GM12878 (cell line): ENCODE data around the gene RNF175.

Experiments
- ASH2L ChIP-seq: fragments of 300-600, 200-600 bp; sonication (generic); IDR thresholded peaks from 2 replicates; pipeline ENCODE4 v1.6.1; 2017; ENCODE audit warnings: low read depth, mild to moderate bottlenecking, borderline replicate concordance
- BMI1 ChIP-seq: fragments of 450-650 bp; IDR thresholded peaks from 2 replicates; pipeline ENCODE4 v1.6.1; 2016; ENCODE audit warnings: mild to moderate bottlenecking, moderate library complexity, borderline replicate concordance
- CREB1 ChIP-seq: IDR thresholded peaks from 2 replicates; pipeline ENCODE4 v1.6.1; 2012; ENCODE audit warnings: low read depth, mild to moderate bottlenecking, inconsistent platforms
- ETV6 ChIP-seq, 2 experiments: fragments of 450-650 bp in 1 of 2; IDR thresholded peaks in 1 of 2; conservative IDR thresholded peaks in 1 of 2; 2 replicates each; pipeline ENCODE4 v1.6.1; 2014; ENCODE audit warnings: antibody characterized with exemption in 1 of 2, borderline replicate concordance in 1 of 2, low read depth in 1 of 2, mild to moderate bottlenecking in 1 of 2, moderate library complexity in 1 of 2
- HCFC1 ChIP-seq: fragments of 150-350 bp; IDR thresholded peaks from 2 replicates; pipeline ENCODE4 v1.6.1; 2014; ENCODE audit warnings: low read length
- HDAC2 ChIP-seq: fragments of 200-600 bp; sonication (generic); IDR thresholded peaks from 2 replicates; pipeline ENCODE4 v1.6.1; 2017
- NBN ChIP-seq: fragments of 450-650 bp; IDR thresholded peaks from 2 replicates; pipeline ENCODE4 v1.6.1; 2016
- NR2C1 ChIP-seq: fragments of 450-650 bp; IDR thresholded peaks from 2 replicates; pipeline ENCODE4 v1.6.1; 2017; ENCODE audit warnings: antibody characterized with exemption, mild to moderate bottlenecking, moderate library complexity
- RBBP5 ChIP-seq: fragments of 200-600 bp; sonication (generic); conservative IDR thresholded peaks from 2 replicates; pipeline ENCODE4 v1.6.1; 2016
- REST ChIP-seq: IDR thresholded peaks from 2 replicates; pipeline ENCODE4 v1.6.1; 2012; ENCODE audit warnings: mild to moderate bottlenecking, low read depth, low read length
- RFX5 ChIP-seq: IDR thresholded peaks from 2 replicates; pipeline ENCODE4 v1.6.1; 2011; ENCODE audit warnings: low read depth, low read length, improper control_type of control experiment
- SIN3A ChIP-seq: IDR thresholded peaks from 2 replicates; pipeline ENCODE4 v1.6.1; 2012; ENCODE audit warnings: low read depth, low read length, improper control_type of control experiment
- USF2 ChIP-seq: IDR thresholded peaks from 2 replicates; pipeline ENCODE4 v1.6.1; 2011; ENCODE audit warnings: low read depth, low read length, improper control_type of control experiment, borderline replicate concordance
- TF ChIP-seq, protein P1 (sequence below), 3 experiments: IDR thresholded peaks in 2 of 3; conservative IDR thresholded peaks in 1 of 3; 2 replicates each; pipeline ENCODE4 v1.5.1; 2011; ENCODE audit warnings: low read depth in 3 of 3, low read length in 3 of 3, mild to moderate bottlenecking in 3 of 3, control low read depth in 2 of 3, moderate library complexity in 2 of 3, inconsistent platforms in 1 of 3, mixed read lengths in 1 of 3; ENCODE audit not compliant: control insufficient read depth in 2 of 3, insufficient read depth in 1 of 3; ENCODE audit errors: extremely low read depth in 1 of 3

DNA sequence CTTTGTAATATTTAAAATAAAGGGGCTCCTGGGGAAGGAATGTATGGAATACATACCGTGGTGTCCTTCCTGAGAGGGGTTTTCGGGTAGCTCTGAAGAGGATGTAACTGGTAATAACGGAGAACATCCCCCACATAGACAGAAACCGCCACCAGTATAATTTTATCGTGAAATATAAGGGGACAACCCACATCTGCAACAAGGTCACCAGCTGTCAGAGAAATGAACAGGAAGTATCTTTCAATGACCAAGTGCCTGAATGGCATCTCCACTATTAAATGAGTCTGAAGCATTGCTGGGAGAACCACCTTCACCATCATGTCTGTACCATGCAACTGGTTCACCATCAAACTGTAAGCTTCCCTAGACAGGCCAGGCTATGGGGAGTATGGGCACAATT lies 31.7 kb downstream of the RNF175 start:
- TF ChIP-seq ASH2L (no peak), RFX5 (no peak), NR2C1 (no peak), HDAC2 (no peak), HCFC1 (no peak), NBN (no peak), SIN3A (no peak), CREB1 (no peak), ETV6 (conservative IDR thresholded peaks at IDR 0.05 in 1 of 2, IDR thresholded peaks at IDR 0.05 in 1 of 2; ENCODE audit: borderline replicate concordance in 1 of 2, low read depth in 1 of 2) (no peak), RBBP5 (no peak), USF2 (no peak), REST (no peak), BMI1 (no peak)
- TF ChIP-seq, protein P1, sequence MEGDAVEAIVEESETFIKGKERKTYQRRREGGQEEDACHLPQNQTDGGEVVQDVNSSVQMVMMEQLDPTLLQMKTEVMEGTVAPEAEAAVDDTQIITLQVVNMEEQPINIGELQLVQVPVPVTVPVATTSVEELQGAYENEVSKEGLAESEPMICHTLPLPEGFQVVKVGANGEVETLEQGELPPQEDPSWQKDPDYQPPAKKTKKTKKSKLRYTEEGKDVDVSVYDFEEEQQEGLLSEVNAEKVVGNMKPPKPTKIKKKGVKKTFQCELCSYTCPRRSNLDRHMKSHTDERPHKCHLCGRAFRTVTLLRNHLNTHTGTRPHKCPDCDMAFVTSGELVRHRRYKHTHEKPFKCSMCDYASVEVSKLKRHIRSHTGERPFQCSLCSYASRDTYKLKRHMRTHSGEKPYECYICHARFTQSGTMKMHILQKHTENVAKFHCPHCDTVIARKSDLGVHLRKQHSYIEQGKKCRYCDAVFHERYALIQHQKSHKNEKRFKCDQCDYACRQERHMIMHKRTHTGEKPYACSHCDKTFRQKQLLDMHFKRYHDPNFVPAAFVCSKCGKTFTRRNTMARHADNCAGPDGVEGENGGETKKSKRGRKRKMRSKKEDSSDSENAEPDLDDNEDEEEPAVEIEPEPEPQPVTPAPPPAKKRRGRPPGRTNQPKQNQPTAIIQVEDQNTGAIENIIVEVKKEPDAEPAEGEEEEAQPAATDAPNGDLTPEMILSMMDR (IDR thresholded peaks at IDR 0.05 in 2 of 3, conservative IDR thresholded peaks at IDR 0.05 in 1 of 3; ENCODE audit: control insufficient read depth in 2 of 3, extremely low read depth in 1 of 3, insufficient read depth in 1 of 3, low read depth in 3 of 3, low read length in 3 of 3), result no peak
